ENCODE results near the gene INHBB. TPM values are rescaled to one million over a fixed set of nuclear protein-coding genes. Genes with fewer than 3 reads are reported as not detected.

Gene INHBB
- total and polyA plus RNA-seq, 7 donors = 0.60 to 1.8 (median 1.2) TPM; not detected in 1

DNA sequence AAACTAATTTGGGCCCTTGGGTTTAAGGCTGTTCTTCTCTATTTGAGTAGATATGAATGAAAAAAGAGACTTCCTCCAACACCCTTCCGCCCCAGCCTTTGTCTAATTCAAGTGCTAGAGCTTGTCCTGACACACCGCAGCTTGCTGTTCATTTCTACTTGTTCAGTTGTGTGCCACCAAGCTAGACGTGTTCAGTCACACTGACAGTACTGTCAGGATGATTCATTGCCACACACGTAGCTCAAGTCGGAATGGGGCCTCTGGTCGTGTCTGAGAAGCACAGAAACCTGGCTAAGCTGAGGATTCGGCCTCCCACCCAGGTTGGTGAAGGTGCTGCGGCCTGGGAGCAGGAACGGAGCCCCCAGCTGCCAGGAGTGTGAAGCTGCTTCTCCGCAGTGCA lies 45.6 kb upstream of the INHBB start:
- Histone ChIP-seq H3K36me3 (peaks cover 0 to 53% (median 3%) of the 10 kb centered on the region in 4 donors), H3K9me3 (no peaks in the 10 kb centered on the region), H3K27ac (no peak overlapping the region), H3K4me1 (no peaks in the 10 kb centered on the region), H3K4me3 (no peak overlapping the region), H3K27me3 (no peaks in the 10 kb centered on the region)
- 91 to 92% methylated on average over 10 of the region's 10 CpGs for WGBS, 2 donors
- DNase-seq = no peak
- no peak for TF ChIP-seq EP300 (IDR thresholded peaks at IDR 0.05)
- TF ChIP-seq POLR2AphosphoS5 (IDR thresholded peaks at IDR 0.05) = no peak
- intact Hi-C loops (cut with DNase I) = no loop called here

GRCh38 chr2:120301284-120301683 lies 44.7 kb upstream of the INHBB start:
- Histone ChIP-seq H3K27ac (no peak overlapping the region), H3K9me3 (no peaks in the 10 kb centered on the region), H3K4me1 (no peaks in the 10 kb centered on the region), H3K4me3 (no peak overlapping the region), H3K36me3 (peaks cover 0 to 44% (median 8%) of the 10 kb centered on the region in 4 donors), H3K27me3 (no peaks in the 10 kb centered on the region)
- TF ChIP-seq EP300 (IDR thresholded peaks at IDR 0.05) = no peak
- no peak for TF ChIP-seq CTCF (IDR thresholded peaks at IDR 0.05)
- TF ChIP-seq POLR2AphosphoS5 (IDR thresholded peaks at IDR 0.05) = no peak
- intact Hi-C loops (cut with DNase I) = no loop called here
- no peak for DNase-seq
- WGBS, 2 donors = 93 to 96% methylated on average over 5 of the region's 5 CpGs

- 85 to 91% methylated on average over 12 of the region's 12 CpGs for WGBS, 2 donors
- Histone ChIP-seq H3K9me3 (no peaks in the 10 kb centered on the region), H3K36me3 (peaks cover 0 to 35% (median 8%) of the 10 kb centered on the region in 4 donors), H3K4me3 (no peak overlapping the region), H3K27ac (no peak overlapping the region), H3K27me3 (no peaks in the 10 kb centered on the region), H3K4me1 (no peaks in the 10 kb centered on the region)
- DNase-seq = no peak
- intact Hi-C loops (cut with DNase I) = no loop called here
- TF ChIP-seq POLR2A (IDR thresholded peaks at IDR 0.05) = no peak
- no peak for TF ChIP-seq EP300 (IDR thresholded peaks at IDR 0.05)
- TF ChIP-seq CTCF (IDR thresholded peaks at IDR 0.05) = no peak
- TF ChIP-seq POLR2AphosphoS5 (IDR thresholded peaks at IDR 0.05) = no peak
Measured at GRCh38 chr2:120302301-120302700, 43.6 kb upstream of the INHBB start.

GRCh38 chr2:120303177-120303576 lies 42.8 kb upstream of the INHBB start:
- H3K36me3 ChIP-seq = peaks cover 0 to 27% (median 8%) of the 10 kb centered on the region in 4 donors
- no peaks in the 10 kb centered on the region for H3K4me1 ChIP-seq
- no peak overlapping the region for H3K4me3 ChIP-seq
- H3K27me3 ChIP-seq = no peaks in the 10 kb centered on the region
- H3K9me3 ChIP-seq = no peaks in the 10 kb centered on the region
- DNase-seq = no peak
- intact Hi-C loops (cut with DNase I) = no loop called here
- H3K27ac ChIP-seq = no peak overlapping the region
- WGBS, 2 donors = 77 to 83% methylated on average over 6 of the region's 6 CpGs
- TF ChIP-seq POLR2AphosphoS5 (IDR thresholded peaks at IDR 0.05) (no peak), EP300 (IDR thresholded peaks at IDR 0.05) (no peak), CTCF (IDR thresholded peaks at IDR 0.05) (no peak), POLR2A (IDR thresholded peaks at IDR 0.05) (no peak)

DNA sequence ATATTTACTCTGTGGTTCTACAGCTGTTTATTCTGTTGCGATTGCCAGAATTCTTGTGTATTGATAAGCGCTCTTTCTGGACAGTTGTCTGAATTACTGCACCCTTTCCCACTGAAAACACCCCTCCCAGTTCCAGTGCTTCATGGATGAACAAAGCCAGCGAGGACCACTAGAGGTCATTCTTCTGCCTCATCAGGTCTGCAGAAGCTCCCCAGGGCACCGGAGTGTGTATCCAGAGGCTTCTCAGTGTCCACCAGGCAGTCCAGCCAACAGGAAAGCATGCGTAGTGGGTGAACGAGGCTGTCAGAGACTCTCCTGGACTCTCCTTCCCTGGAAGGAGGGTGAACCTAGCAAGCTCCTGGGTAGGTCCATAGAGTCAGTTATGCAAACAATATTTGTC lies 40.6 kb upstream of the INHBB start:
- Histone ChIP-seq H3K36me3 (peaks cover 0 to 16% (median 7%) of the 10 kb centered on the region in 4 donors), H3K9me3 (no peaks in the 10 kb centered on the region), H3K4me1 (no peaks in the 10 kb centered on the region), H3K27me3 (no peaks in the 10 kb centered on the region), H3K27ac (no peak overlapping the region), H3K4me3 (no peak overlapping the region)
- intact Hi-C loops (cut with DNase I) = no loop called here
- no peak for DNase-seq
- 19 to 61% methylated on average over 6 of the region's 6 CpGs for WGBS, 2 donors
- TF ChIP-seq EP300 (IDR thresholded peaks at IDR 0.05) (no peak), POLR2A (IDR thresholded peaks at IDR 0.05) (no peak)

- no peaks in the 10 kb centered on the region for H3K27me3 ChIP-seq
- no peaks in the 10 kb centered on the region for H3K4me1 ChIP-seq
- WGBS, 2 donors = 74 to 82% methylated on average over 5 of the region's 5 CpGs
- no peak for DNase-seq
- intact Hi-C loops (cut with DNase I) = no loop called here
- H3K4me3 ChIP-seq = no peak overlapping the region
- H3K36me3 ChIP-seq = peaks cover 0 to 12% (median 5%) of the 10 kb centered on the region in 4 donors
- H3K27ac ChIP-seq = no peak overlapping the region
- H3K9me3 ChIP-seq = no peaks in the 10 kb centered on the region
- TF ChIP-seq POLR2AphosphoS5 (IDR thresholded peaks at IDR 0.05) (no peak), EP300 (IDR thresholded peaks at IDR 0.05) (no peak), CTCF (IDR thresholded peaks at IDR 0.05) (no peak), POLR2A (IDR thresholded peaks at IDR 0.05) (no peak)
Measured at GRCh38 chr2:120305937-120306490, 39.9 kb upstream of the INHBB start.
